Measurements from ENCODE around the gene FKBP9.
"Not testable (repeated sequence)": the region's sequence is repeated elsewhere in the genome, so short reads cannot be mapped to it uniquely, and the experiment has no call there.

Gene FKBP9

GRCh38 chr7:32963880-32964301 lies 6.7 kb downstream of the FKBP9 start:
- H3K4me1 ChIP-seq (ENCODE audit: insufficient read depth, low read length): peaks cover 12% of the 10 kb centered on the region
- H3K9ac ChIP-seq (ENCODE audit: low read length); H3K4me3 ChIP-seq (ENCODE audit: low read depth in 1 of 2, low read length in 2 of 2); H3K9me3 ChIP-seq (ENCODE audit: low read length); H3K27ac ChIP-seq (ENCODE audit: low read depth, low read length); H3K36me3 ChIP-seq (ENCODE audit: insufficient read depth, low read length); H3K27me3 ChIP-seq (ENCODE audit: control insufficient read depth in 1 of 2, insufficient read depth in 2 of 2, low read length in 2 of 2): not testable (repeated sequence)

- H3K27me3 ChIP-seq (ENCODE audit: control insufficient read depth in 1 of 2, insufficient read depth in 2 of 2, low read length in 2 of 2); H3K9me3 ChIP-seq (ENCODE audit: low read length); H3K4me3 ChIP-seq (ENCODE audit: low read depth in 1 of 2, low read length in 2 of 2); H3K9ac ChIP-seq (ENCODE audit: low read length); H3K36me3 ChIP-seq (ENCODE audit: insufficient read depth, low read length); H3K27ac ChIP-seq (ENCODE audit: low read depth, low read length): not testable (repeated sequence)
- peaks cover 10% of the 10 kb centered on the region for H3K4me1 ChIP-seq (ENCODE audit: insufficient read depth, low read length)
Measured at GRCh38 chr7:32964461-32965159, 7.4 kb downstream of the FKBP9 start.

DNA sequence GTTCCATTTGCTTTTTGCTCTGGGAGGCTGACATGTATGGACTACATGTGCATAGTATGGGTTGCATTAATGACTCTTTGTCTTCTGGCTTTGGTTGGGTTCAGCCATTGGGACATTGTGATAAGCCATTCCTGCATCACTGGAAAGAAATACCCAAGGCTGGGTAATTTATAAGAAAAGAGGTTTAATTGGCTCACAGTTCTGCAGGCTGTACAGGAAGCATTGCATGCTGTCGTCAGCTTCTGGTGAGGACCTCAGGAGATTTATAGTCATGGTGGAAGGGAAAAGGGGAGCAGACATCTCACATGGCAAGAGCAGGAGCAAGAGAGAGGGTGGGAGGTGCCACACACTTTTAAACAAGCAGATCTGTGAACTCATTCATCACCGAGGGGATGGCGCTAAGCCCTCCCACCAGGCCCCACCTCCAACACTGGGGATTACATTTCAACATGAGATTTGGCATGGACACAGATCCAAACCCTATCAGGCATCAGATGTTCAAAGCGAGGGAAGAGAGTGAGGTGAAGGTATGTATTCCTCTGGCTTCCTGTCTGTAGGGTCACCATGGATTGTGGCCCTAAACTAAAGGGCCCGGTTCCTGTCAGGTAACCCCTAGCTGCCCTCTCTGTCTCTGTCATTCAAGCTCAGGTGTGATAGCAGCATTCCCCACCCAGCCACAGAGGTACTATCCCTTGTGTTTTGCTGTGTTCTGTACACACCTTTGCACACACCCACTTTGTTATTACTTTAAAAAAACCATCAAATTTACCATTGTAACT lies 9.4 kb downstream of the FKBP9 start:
- not testable (repeated sequence) for H3K4me3 ChIP-seq (ENCODE audit: low read depth in 1 of 2, low read length in 2 of 2); H3K27ac ChIP-seq (ENCODE audit: low read depth, low read length); H3K36me3 ChIP-seq (ENCODE audit: insufficient read depth, low read length); H3K9me3 ChIP-seq (ENCODE audit: low read length); H3K9ac ChIP-seq (ENCODE audit: low read length); H3K27me3 ChIP-seq (ENCODE audit: control insufficient read depth in 1 of 2, insufficient read depth in 2 of 2, low read length in 2 of 2)
- peaks cover 10% of the 10 kb centered on the region for H3K4me1 ChIP-seq (ENCODE audit: insufficient read depth, low read length)

- not testable (repeated sequence) for H3K27me3 ChIP-seq (ENCODE audit: control insufficient read depth in 1 of 2, insufficient read depth in 2 of 2, low read length in 2 of 2); H3K9ac ChIP-seq (ENCODE audit: low read length); H3K36me3 ChIP-seq (ENCODE audit: insufficient read depth, low read length); H3K9me3 ChIP-seq (ENCODE audit: low read length); H3K4me3 ChIP-seq (ENCODE audit: low read depth in 1 of 2, low read length in 2 of 2); H3K27ac ChIP-seq (ENCODE audit: low read depth, low read length)
- H3K4me1 ChIP-seq (ENCODE audit: insufficient read depth, low read length): peaks cover 10% of the 10 kb centered on the region
Measured at GRCh38 chr7:32967268-32967582, 10.0 kb downstream of the FKBP9 start.

GRCh38 chr7:32971967-32972366 lies 14.7 kb downstream of the FKBP9 start:
- not testable (repeated sequence) for H3K9me3 ChIP-seq (ENCODE audit: low read length); H3K36me3 ChIP-seq (ENCODE audit: insufficient read depth, low read length); H3K4me3 ChIP-seq (ENCODE audit: low read depth in 1 of 2, low read length in 2 of 2); H3K27ac ChIP-seq (ENCODE audit: low read depth, low read length); H3K27me3 ChIP-seq (ENCODE audit: control insufficient read depth in 1 of 2, insufficient read depth in 2 of 2, low read length in 2 of 2); H3K9ac ChIP-seq (ENCODE audit: low read length); H3K4me1 ChIP-seq (ENCODE audit: insufficient read depth, low read length)

DNA sequence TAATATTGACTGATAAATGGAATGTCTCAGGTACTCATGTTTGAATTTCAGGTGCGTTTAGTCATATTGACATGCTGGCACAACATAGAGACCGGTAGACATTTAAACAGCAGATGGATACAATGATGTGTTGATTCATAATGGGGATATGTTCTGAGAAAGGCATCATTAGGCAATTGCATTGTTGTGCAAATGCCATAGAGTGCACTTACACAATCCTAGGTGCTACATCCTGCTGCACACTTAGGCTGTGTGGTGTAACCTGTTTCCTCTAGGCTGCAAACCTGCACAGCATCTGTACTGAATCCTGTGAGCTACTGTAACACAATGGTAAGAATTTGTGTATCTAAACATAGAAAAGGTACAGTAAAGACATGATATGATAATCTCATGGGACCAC lies 19.9 kb downstream of the FKBP9 start:
- not testable (repeated sequence) for H3K36me3 ChIP-seq (ENCODE audit: insufficient read depth, low read length); H3K27ac ChIP-seq (ENCODE audit: low read depth, low read length); H3K9me3 ChIP-seq (ENCODE audit: low read length); H3K27me3 ChIP-seq (ENCODE audit: control insufficient read depth in 1 of 2, insufficient read depth in 2 of 2, low read length in 2 of 2); H3K4me3 ChIP-seq (ENCODE audit: low read depth in 1 of 2, low read length in 2 of 2); H3K4me1 ChIP-seq (ENCODE audit: insufficient read depth, low read length); H3K9ac ChIP-seq (ENCODE audit: low read length)

GRCh38 chr7:32979246-32979645 lies 22.0 kb downstream of the FKBP9 start:
- H3K36me3 ChIP-seq (ENCODE audit: insufficient read depth, low read length); H3K27ac ChIP-seq (ENCODE audit: low read depth, low read length); H3K9me3 ChIP-seq (ENCODE audit: low read length); H3K4me1 ChIP-seq (ENCODE audit: insufficient read depth, low read length); H3K9ac ChIP-seq (ENCODE audit: low read length); H3K27me3 ChIP-seq (ENCODE audit: control insufficient read depth in 1 of 2, insufficient read depth in 2 of 2, low read length in 2 of 2); H3K4me3 ChIP-seq (ENCODE audit: low read depth in 1 of 2, low read length in 2 of 2): not testable (repeated sequence)

DNA sequence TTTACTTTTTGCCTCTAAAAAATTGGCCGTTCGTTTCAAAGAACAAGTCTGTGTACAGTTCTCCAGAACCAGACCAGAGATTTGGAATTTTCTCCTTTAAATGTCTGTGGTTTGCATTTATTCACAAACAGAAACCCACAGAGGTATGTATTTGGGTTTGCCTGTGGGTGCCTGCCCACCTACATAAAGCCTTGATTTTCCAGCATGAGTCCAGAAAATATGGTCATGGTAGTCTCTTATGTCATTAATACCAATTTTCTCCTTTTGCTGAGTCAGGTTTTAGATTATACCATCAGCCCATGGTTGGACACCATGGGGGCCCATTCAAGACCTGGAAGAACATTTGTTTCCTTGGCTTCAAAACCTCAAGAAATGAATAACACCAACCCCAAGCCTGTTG lies 22.7 kb downstream of the FKBP9 start:
- H3K36me3 ChIP-seq (ENCODE audit: insufficient read depth, low read length); H3K4me3 ChIP-seq (ENCODE audit: low read depth in 1 of 2, low read length in 2 of 2); H3K27me3 ChIP-seq (ENCODE audit: control insufficient read depth in 1 of 2, insufficient read depth in 2 of 2, low read length in 2 of 2); H3K9me3 ChIP-seq (ENCODE audit: low read length); H3K9ac ChIP-seq (ENCODE audit: low read length); H3K27ac ChIP-seq (ENCODE audit: low read depth, low read length); H3K4me1 ChIP-seq (ENCODE audit: insufficient read depth, low read length): not testable (repeated sequence)

DNA sequence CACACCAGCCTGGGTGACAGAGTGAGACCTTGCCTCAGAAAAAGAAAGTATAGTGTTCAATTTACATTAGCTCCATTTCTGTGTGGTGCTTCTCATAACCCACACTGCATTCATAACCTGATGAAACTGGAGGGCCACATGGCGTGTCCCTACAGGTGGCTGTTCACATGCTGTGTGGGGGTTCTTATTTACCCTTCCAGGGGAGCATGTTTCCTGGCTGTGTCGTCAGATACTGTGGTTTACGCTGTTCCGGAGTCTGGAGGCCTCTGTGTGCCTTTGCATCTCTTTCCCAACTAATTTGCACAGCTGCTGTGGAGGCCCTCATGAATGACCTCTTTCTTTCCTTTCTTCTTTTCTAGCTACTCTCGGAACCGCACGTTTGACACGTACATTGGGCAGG lies 30.9 kb downstream of the FKBP9 start:
- H3K27me3 ChIP-seq (ENCODE audit: control insufficient read depth in 1 of 2, insufficient read depth in 2 of 2, low read length in 2 of 2); H3K4me1 ChIP-seq (ENCODE audit: insufficient read depth, low read length); H3K27ac ChIP-seq (ENCODE audit: low read depth, low read length); H3K4me3 ChIP-seq (ENCODE audit: low read depth in 1 of 2, low read length in 2 of 2); H3K36me3 ChIP-seq (ENCODE audit: insufficient read depth, low read length); H3K9me3 ChIP-seq (ENCODE audit: low read length); H3K9ac ChIP-seq (ENCODE audit: low read length): not testable (repeated sequence)

DNA sequence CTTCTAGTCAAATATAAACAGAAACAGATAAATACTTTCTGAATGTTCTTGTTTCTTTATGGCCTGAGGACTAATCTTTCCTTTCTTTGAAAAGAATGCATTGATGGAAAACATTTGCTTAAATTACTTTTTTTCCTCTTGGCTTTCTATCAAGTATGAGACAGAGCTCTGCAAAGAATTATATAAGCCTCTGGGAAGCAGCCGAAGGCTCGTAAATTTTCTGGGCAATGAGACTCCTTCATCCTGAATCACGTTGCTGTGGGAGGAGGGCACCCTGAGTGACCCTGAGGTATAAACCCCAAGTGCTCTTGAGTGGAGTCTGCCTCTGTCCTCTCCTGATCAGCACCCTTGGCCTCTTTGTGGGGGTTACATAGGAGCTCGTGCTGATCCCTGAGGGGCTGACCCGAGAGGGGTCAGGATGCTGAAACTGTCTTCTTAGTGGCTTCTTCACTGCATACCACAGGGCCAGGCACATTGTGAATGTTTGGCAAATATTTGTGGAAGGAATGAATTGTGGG lies 33.9 kb downstream of the FKBP9 start:
- not testable (repeated sequence) for H3K9ac ChIP-seq (ENCODE audit: low read length); H3K27ac ChIP-seq (ENCODE audit: low read depth, low read length); H3K4me1 ChIP-seq (ENCODE audit: insufficient read depth, low read length); H3K9me3 ChIP-seq (ENCODE audit: low read length); H3K36me3 ChIP-seq (ENCODE audit: insufficient read depth, low read length); H3K27me3 ChIP-seq (ENCODE audit: control insufficient read depth in 1 of 2, insufficient read depth in 2 of 2, low read length in 2 of 2); H3K4me3 ChIP-seq (ENCODE audit: low read depth in 1 of 2, low read length in 2 of 2)

DNA sequence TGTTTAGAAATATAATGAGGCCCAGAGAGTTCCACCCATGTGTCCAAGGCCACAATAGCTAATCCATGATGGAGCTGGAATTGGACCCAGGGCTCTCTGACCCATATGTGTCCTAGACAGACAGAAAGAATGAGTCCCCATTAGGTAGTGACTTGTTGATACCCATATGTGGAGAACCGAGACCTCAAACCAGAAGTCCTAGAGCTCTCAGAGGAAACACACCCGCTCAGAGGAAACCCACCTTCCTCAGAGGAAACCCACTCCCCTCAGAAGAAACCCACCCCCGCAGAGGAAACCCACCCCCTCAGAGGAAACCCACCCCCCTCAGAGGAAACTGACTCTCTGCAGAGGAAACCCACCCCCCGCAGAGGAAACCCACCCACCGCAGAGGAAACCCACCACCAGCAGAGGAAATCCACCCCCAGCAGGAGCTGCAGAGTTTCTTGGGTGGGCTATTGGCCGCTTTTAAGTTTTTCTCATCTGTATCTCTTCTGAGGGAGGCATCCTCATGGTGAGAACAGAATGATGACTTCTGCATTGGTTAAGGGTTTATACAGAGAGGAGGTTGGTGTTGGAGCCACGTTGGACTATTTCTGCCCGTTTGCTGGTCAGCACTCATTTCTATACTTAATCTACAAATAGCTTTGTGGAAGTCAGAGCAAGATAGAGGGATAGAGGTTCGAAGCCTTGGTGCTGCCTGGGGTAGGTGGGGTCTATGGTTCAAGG lies 34.9 kb downstream of the FKBP9 start:
- H3K9ac ChIP-seq (ENCODE audit: low read length); H3K4me3 ChIP-seq (ENCODE audit: low read depth in 1 of 2, low read length in 2 of 2); H3K36me3 ChIP-seq (ENCODE audit: insufficient read depth, low read length); H3K4me1 ChIP-seq (ENCODE audit: insufficient read depth, low read length); H3K9me3 ChIP-seq (ENCODE audit: low read length); H3K27ac ChIP-seq (ENCODE audit: low read depth, low read length); H3K27me3 ChIP-seq (ENCODE audit: control insufficient read depth in 1 of 2, insufficient read depth in 2 of 2, low read length in 2 of 2): not testable (repeated sequence)
